SK-N-SH treated with all-trans-retinoic acid at 6 μM for 48 hours (cell line): ENCODE results near the gene BZW2.

Experiments
- ARNTL ChIP-seq: fragments of 450-650 bp; formaldehyde crosslinking; IDR thresholded peaks from 2 replicates; pipeline ENCODE4 v1.5.0; 2020; ENCODE audit warnings: low read depth, mild to moderate bottlenecking, moderate library complexity, borderline replicate concordance
- ZC3H10 ChIP-seq: fragments of 250-450 bp; sonication (Bioruptor Pico); IDR thresholded peaks from 2 replicates; pipeline ENCODE4 v1.5.1; 2021; ENCODE audit warnings: mild to moderate bottlenecking, moderate library complexity
- ZFP3 ChIP-seq: fragments of 250-450 bp; sonication (Bioruptor Pico); IDR thresholded peaks from 2 replicates; pipeline ENCODE4 v1.5.0; 2020; ENCODE audit warnings: mild to moderate bottlenecking, moderate library complexity

DNA sequence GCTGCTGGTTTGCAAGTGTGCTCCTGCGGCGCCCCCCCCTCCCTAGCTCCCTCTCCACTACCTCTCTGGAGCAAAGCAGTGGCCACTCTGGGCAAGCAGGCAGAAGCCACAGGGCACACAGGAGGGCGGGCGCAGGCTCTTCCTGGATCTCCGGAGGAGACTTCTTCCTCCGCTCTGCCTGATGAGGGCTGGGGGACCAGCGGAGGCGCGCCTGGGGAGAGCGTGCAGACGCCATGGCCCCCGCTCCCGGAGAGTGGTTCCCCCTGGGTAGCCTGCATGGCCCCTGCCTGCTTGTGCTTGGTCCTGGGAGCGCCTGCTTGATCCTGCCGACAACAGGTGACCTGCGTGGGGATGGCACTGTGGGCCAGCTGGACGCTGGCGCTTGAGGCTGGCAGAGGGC, 29.4 kb upstream of the BZW2 start:
- TF ChIP-seq ZFP3 (CRISPR knock-in tag) (no peak), ZC3H10 (CRISPR knock-in tag) (no peak), ARNTL (CRISPR knock-in tag) (no peak)
